Stimulated activated CD8-positive, alpha-beta memory T cell treated with anti-CD3 and anti-CD28 coated beads, Interleukin-15, amount 100 ng/mL, for 48 hours (primary cell): Measurements from ENCODE around the gene ZNF526.
"Not testable (repeated sequence)": the region's sequence is repeated elsewhere in the genome, so short reads cannot be mapped to it uniquely, and the experiment has no call there.

Experiments used
- DNase-seq, 2 donors: peaks; one replicate each; pipeline ENCODE4 v3.0.0-alpha.2; 2020; ENCODE audit warnings: low read depth in 2 of 2

Gene ZNF526

DNA sequence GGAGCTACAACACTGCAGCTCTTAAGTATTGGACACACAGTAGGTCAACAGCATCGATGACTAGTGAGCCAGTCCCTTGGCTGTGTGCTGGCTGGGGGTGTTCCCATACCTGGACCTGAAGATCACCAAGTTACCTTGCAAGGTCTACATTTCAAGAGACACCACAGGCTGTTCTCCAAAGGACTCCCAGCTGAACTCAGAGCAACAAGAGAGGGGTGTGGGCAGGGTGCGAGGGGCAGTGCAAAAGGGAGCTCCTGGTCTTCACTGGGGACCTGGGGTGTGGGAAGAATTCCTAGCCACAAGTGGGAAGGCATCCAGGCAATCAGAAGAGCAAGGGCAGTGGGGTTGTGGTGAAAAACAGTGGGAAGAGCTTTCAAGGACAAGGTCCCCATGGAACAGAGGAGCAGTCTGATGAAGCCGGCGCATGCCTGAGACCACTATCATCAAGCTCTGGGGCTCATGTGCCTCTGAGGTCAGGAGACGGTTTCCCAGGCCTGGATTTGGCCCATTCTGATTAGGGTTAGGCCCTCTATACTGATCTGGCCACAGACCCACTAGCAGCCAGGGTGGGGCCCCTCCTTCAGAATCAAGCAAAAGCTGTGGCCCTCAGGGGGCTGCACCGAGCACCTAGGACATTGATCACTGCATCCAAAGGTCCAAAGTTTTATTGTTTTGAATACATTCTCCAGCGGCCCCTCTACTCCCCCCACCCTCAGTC, 27.0 kb downstream of the ZNF526 start:
- DNase-seq, result no peak

DNA sequence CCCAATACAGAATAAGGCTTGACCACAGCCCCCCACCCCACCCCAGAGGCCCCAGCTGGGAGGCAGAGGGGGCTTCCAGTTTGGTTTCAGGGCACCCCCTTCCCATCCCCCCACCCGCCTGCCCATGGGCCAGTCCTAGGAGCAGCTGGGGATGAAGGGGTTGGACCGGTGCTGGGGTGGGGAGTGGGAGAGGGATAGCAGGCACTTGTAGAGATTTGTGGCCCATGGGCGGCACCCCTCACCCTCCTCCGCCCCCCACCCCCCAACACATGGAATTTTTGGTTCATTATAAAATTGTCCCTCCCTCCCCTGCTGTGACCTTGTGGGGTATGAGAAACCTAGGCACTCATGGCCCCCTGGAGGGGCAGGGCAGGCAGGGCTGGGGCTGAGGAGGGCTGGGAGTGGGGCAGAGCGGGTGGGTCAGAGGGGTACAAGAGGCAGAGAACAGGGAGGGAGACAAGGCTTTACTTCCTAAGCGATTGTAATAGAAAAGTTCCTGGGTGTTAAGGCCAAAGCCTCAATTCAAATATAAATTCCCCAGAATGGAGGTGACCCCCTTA, 27.6 kb downstream of the ZNF526 start:
- no peak for DNase-seq

DNA sequence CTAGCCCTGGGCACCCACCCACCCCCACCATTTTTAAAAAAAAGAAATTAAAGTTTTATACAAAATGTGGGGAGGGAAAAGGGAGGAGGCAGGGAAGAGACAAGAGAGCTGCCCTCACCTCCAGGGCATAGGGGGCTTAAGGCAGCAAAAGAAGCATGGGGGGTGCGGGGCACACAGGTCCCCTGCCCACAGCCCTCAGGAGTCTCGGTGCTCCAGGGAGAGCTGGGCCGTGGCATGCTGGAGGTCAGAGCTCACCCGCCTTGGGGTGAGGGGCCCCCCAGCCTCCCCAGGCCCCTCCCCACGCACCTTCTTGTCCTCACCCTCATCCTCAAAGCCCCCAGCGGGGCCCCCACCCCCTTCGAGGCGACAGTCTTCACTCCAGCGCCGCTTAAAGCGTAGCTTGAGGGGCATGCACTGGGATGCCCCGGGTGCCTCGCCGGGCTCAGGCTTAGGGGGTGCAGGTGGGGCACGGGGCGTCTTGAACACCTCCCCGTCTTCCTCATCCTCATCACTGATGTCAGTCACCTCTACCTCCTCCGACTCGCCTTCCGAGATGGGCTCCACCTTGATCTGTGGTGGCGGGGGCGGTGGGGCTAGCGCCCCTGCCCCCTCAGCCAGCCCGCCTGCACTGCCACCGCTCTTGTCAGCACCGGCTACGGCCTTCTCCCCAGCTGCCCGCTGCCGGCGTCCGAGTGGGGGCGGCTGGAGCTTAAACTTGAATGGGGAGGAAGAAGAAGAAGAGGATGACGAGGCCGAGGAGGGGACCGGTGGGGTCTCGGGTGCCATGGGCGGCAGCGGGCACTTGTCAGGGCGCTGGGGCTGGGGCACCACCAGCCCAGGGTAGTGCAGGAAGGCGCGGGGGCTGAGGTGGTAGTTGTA, 28.4 kb downstream of the ZNF526 start:
- no peak for DNase-seq

DNA sequence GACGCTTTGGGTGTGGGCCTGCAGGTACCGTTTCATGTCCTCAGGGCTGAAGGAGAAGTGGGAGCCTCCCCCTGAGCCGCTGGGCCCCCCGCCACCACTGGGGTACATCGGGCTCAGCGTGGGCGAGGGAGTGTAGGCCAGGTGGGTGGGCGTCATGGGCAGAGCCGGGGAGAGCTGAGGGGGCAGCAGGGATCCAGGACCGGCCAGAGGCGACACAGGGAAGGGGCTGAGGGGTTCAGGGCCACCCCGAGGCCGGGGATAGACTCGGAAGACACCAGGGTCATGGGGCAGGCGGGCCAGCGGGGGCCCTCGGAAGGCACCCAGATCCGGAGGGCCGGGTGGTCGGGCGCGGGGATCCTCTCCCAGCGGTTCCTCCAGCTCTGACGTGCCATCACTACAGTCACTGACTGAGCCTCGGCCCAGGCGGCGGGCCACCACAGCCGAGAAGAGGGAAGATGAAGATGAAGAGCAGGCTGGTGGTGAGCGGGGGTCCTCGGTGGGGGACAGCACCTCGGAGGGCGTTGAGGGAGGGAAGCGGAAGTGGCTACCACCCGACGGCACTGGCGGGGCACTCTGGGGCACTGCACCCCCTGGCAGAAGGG, 29.1 kb downstream of the ZNF526 start:
- no peak for DNase-seq

DNA sequence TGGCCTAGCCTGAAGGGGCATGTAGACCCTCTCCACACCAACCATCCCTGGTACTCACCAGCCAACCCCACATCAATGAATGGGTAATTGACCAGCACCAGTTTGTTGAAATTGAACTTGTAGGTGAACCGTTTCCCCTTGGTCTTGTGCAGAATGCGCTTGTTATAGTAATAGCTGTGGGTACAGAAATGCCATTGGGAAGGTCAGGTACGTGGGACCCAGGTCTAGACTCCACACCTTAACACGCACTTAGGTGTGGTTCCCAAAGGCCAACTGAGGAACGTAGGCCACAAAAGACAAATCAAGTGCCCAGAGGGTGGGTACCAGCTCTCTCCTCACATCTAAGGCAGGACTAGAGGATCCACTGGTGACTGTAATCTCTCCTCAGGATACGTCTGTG, 29.7 kb downstream of the ZNF526 start:
- DNase-seq, result no peak

DNA sequence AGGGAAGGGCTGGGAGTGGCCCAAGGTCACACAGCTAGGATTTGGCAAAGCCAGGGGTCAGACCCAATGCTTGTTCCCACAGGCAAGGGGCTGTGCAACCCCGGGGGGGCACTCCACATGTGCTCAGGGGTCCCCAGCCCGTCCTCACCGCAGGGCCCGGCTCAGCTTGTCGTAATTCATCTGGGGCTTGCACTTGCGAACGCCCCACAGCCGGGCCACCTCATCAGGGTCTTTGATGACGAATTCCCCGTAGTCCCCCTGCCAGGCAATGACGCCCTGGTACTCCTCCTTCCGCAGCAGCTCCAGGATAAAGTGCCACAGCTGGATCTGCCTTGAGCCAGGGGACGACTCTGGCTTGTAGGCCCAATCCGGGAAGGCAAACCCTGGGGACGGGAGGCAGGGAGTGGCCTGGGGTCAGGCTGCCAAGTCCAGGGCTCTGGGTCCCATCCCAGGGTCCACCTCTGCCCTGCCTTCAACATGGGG, 30.1 kb downstream of the ZNF526 start:
- no peak for DNase-seq

DNA sequence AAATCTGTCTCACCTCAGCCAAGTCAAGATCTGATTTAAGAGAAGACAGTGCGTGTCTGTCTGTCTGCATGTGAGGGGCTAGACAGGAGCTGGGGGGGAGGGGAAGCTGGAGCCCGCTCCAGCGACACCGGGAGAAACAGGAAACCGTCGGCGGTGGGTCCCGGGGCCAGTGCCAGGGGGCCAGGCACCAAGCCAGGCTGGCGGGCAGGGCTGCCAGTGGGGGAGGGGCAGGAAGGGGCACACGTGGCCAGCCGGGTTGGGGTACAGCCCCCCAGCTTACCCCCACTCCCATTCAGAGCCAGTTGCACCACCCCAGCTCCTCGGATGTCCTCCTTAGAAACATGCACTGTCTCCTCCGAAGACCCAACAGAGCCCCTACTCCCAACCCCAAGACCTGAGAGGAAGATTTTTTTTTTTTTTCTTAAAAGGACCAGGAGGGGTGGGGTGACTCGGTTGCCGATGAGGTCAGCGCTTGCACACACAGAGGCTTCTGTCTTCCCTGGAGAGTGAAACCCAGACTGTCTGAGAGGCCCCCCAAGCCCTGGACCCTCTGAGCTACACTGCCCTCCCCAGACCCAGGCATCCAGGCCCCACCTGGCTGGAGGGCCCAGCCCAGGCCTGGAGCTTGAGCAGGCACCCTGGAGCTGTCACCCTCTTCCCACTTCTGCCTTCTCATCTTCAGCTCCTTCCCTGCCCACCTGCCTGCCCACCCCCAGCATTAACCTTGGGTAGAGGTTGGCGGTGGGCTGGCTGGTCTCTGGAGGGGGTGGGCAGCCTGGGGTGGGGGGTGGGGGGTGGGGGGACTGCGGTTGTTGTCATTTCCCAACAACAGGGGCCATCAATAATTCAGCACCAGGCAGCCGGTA, 30.8 kb downstream of the ZNF526 start:
- DNase-seq, result no peak

DNA sequence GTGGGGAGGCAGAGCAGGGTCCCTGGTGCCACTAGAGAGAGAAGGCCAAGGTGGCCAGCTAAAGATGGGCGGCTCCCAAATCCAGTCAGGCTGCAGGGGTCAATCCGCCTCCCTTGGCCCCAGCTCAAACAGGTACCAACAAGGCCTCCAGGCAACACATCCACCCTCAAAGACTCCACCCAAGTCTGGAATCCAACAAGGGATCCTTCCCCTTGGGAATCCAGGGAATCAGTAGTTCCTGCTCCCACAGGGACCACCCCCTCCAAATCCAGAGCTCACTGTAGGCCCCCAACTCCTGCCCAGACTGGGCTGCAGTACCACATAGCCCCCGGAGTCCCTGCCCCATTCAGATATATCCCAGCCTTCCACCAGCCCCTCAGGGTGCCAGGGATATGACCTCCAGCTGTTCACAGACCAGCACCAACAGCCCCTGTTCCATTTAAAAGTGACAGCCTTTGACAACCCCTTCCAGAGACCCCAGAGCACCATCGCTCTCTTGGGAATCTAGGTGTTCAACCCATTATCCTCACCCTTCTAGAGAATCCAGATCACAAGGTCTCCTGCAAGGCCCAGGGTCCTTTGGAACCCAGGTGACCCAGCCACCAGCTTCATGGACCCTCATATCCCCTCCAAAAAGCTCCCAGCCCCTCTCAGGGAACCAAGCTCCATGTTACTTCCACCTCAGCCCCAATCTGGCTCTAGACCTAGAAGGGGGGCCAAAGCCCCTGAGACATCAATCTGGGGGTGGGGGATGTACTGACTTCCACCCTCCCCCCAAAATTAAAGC, 31.7 kb downstream of the ZNF526 start:
- DNase-seq, result no peak

DNA sequence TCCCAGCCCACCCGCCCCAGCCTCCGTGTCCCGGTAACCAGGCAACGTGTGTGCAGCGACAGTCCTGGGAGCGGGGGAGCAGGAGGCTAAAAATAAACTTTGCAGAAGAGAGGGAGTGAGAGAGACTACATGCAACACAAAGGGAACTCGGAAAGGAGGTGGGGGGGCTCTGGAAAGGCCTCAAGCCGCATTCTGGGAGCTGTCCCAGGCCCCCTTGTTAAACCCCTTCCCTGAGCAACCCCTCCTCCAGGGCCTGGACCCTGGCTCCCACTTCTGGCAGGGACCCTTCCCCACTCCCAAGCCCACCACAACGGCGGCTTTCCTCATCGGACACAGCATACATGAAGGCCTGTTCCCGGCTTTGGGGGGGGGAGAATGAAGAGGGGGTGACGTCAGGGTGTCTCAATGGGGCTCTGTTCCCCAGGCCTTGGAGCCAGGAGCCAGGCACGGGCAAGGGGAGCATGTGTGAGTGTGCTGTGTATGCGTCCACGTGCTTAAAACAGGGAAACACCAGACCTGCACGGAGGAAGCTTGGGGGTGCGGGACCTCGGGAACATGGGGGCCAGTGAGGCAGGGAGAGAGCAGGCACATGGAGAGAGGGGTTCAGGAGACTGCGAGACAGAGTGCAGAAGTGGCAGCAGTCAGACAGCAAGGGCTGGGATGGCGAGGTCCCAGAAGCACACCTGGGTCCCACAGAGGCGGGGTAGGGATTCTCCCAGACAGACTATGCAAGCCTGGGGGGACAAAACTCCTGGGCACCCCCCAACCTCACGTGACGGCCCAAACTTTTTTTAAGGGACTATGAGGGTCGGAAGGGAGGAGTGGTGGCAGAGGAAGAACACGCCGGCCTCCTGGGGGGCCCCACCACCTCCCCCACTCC, 32.5 kb downstream of the ZNF526 start:
- no peak for DNase-seq

DNA sequence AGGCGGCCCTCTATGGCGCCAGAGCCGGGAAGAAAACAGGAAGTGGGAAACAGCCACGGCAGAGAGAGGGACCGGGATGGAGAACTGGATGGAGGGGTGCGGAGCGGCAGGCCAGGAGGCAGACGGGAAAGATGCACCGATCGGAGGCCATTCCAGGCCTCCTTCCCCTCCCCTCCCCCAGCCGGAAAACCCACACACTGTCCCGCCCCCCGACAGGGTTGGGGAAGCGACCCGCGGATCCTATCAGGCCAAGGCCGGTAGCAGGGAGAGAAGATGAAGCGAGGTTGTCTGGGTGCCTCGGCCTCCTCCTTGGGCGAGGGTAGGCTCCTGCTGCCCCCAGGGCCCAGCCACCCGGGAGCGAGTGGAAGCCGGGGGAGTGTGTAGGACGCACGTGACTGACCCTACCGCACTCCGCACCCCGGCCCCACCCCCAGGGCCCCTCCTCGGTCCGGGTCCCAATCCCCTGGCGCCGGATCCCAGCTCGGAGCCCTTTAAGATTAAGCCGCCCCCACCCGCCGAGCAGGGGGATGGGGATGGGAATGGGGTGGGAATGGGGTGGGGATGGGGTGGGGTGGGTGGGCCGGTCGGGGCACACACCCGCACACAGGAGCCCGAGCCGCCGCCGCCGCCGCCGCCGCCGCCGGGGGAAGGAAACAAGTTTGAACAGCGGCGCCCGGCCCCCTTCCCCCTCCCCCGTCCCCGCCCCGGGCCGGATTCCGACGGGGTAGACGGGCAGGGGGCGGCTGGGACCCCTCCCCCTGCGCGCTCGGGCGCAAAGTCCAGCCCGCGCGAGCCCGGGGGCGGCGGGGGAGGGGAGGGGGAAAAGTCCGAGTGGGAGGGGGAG, 33.4 kb downstream of the ZNF526 start:
- no peak for DNase-seq

DNA sequence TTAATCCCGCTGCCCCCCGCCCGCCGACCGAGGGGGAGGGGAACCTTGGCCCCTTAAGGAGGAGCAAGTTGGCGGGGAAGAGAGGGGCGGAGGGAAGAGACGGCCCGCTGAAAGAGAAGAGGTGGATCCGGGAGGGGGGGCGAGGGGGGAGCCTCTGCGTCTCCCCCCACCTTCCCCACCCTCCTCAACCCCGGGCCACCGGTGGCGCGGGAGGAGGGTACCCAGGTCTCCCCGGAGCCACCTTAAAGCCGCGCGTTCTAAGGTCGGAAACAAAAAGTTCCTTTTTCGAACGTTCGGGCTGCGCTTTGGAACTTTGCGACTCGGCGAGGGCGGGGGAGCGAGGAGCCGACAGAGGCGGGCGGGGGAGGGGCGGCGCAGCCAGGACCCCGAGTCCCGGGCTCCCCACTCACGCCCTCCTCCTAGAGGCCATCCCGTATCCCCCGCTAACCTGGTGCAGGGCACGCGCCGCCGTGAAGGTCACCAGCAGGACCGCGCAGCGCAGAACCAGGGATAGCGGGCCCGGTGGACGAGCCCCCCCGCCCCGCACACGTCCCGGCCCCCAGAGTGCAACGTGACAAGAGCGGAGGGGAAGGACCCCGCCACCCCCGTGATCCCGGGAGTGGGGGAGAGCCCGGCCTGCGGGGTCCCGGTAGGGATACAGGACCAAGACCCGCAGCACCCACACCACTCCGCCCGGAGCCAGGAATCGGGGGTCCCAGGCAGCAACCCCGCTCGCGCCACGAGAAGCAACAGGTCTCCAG, 34.2 kb downstream of the ZNF526 start:
- DNase-seq, result peak; percentile 58 to 65

DNA sequence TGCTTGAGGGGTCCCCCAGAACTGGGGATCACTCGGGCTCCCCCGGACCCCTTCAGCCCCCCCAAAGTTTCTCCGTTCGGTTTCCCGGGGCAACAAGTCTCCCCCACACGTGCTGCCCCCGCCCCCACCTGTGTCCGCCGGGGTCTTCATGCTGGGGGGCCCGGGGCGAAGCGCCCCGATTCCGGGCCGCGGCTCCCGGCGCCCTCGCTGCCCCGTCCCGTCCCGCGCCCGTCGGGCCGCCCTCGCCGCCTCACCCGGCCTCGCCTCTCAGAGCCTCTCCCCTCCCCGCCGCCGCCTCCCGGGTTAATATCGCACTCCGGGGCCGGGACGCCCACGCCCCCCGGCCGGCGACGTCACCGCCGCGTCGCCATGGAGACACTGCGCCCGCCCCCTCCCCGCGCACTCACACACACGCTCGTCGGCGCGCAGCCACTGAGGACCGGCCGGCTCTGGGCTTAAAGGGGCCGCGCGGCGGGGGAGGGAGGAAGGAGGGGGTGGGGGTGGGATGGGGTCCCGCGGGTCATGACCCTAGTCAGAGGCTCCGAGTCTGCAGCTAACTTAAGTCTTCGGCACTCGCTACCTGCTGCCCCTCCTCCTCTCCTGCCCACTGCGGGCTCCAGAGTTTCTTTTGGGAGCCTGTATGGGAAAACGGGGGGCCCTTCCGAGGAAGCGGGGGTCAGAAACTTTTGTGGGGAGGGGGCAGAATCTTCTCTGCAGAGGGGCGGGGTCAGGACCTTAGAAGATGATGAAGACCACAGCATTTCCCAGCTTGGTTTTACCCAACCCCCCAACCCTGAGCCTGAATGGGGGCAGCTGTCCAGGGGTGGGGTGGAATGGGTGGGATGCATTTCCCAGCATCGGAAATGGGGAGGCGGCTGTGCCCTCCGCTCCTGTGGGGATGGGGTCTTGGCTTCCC, 35.0 kb downstream of the ZNF526 start, which contains the start of gene ERF:
TSS of gene ERF (minus strand) at position 279 of the 916 bp plus-strand sequence. CDS start at position 150, 129 bp downstream.
- DNase-seq, result peak; percentile 86 to 90

DNA sequence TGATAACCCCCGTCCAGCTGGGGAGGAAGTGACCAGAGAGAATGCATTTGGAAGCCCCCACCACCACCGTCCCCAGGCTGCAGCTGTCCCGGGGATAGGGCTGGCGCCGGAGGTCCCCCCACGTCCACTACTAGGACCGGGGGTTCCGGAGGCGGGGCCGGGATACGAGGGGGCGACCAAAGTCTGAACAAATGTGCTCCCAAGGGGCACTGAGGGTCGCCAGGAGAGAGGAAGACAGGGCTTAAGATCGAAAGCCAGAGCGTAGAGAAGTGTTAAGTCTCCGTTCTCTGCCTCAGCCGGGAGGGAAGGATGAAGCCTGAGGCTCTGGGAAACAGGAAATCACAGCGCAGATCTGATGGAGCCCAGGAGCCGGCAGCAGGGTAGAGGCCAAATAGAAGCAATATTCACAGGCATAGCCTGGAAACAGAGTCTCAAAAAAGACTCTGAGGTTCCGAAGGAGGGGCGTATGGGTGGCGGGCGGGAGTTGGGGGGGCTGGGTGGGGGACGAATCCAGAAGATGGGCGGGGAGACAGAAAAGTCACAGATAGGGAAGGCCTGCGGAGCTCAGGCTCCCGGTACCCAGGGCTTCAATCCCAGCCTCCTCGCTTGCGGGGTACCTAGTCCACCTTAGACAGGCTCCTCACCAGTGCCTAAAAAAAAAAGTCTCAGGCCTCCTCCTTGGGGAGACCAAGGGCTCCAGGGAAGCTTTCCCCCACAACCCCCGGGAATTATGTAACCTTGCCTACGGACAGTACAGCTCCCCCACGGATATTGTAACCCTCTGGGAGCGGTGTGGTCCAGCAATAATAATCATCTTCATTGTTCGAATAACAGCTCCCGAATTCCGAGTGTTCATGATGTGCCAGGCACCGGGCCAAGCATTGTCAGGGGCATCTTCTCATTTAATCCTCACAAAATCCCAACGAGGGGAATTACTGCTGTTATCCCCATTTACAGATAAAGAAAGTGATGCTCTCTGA, 35.9 kb downstream of the ZNF526 start:
- DNase-seq, result no peak

DNA sequence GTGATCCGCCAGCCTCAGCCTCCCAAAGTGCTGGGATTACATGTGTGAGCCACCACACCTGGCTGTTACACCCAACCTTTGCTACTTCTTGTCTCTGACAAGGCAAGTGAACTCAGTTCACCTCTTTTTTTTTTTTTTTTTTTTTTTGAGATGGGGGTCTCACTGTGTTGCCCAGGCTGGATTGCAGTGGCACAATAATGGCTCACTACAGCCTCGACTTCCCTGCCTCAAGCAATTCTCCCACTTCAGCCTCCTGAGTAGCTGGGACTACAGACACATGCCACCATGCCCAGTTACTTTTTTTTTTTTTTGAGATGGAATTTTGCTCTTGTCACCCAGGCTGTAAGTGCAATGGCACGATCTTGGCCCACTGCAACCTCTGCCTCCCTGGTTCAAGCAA, 37.7 kb downstream of the ZNF526 start:
- not testable (repeated sequence) for DNase-seq

DNA sequence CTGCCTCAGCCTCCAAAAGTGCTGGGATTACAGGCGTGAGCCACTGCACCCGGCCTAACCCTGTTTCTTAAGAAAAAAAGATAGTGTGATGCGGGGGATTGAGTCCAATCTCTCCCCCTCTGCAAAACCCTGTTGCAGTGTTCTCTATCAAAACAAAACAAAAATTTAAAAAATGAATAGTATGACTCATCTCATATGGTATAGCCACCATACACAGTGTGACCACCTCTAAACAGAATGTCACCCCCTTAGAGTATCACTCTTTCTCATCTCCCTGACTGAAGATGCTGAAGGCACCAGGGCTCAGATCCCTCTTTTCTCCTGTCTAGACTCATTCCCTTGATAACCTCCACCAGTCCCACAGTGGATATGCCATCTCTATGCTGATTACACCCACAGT, 41.7 kb downstream of the ZNF526 start:
- DNase-seq, result no peak
